Type B pancreatic cell (in vitro differentiated cells): ENCODE measurements around the gene CTNNA3. TPM values are rescaled to one million over a fixed set of nuclear protein-coding genes. Genes with fewer than 3 reads are reported as not detected.

Experiments used
- DNase-seq: peaks from one replicate; pipeline ENCODE4 v3.0.0; 2021; ENCODE audit warnings: mixed read lengths; ENCODE audit not compliant: unreplicated experiment; ENCODE audit errors: extremely low spot score
- H3K27ac Mint-ChIP-seq: 2 replicates; pipeline ENCODE4 v1.8.0; 2021; ENCODE audit warnings: mild to moderate bottlenecking, mixed read lengths
- H3K27me3 Mint-ChIP-seq: 2 replicates; pipeline ENCODE4 v1.8.0; 2021; ENCODE audit warnings: mixed read lengths
- H3K36me3 Mint-ChIP-seq: 2 replicates; pipeline ENCODE4 v1.8.0; 2021; ENCODE audit warnings: mixed read lengths
- H3K4me1 Mint-ChIP-seq: one replicate; pipeline ENCODE4 v1.8.0; 2021; ENCODE audit warnings: mixed read lengths; ENCODE audit not compliant: unreplicated experiment
- H3K4me3 Mint-ChIP-seq: 2 replicates; pipeline ENCODE4 v1.8.0; 2021; ENCODE audit warnings: mild to moderate bottlenecking, mixed read lengths
- H3K9me3 Mint-ChIP-seq: 2 replicates; pipeline ENCODE4 v1.8.0; 2021; ENCODE audit warnings: mixed read lengths
- total RNA-seq: library from RNA; stranded (reverse); gene quantifications from 2 replicates; pipeline ENCODE4 v1.2.1, GENCODE V29; 2021; ENCODE audit warnings: low replicate concordance
- TF ChIP-seq, protein P1 (sequence below): fragments of 200-600 bp; sonication (generic); conservative IDR thresholded peaks from 2 replicates; pipeline ENCODE4 v1.5.0; 2021; ENCODE audit warnings: antibody characterized with exemption, mild to moderate bottlenecking

Gene CTNNA3
- total RNA-seq, 1 donor from 2014 or later: 2.6 TPM

DNA sequence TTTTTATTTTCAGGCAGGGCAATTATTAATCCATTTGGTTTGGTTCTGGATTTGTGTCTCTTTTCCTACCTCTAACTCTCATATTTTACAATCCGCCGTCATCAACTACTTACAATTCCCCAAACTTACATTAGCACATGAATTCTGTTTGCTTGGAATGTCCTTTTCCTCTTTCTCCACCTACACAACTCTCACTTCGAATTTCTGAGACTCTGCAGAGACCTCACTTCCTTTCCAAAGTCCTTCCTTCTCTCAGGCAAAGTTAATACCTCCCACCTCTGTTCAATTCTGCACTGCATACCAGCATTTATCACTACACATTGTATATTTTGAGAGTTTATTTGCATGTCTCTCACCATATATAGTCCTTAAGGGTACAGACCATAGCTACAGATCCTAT lies 892.8 kb downstream of the CTNNA3 start:
- no peak overlapping the region for H3K4me3 Mint-ChIP-seq
- TF ChIP-seq, protein P1, sequence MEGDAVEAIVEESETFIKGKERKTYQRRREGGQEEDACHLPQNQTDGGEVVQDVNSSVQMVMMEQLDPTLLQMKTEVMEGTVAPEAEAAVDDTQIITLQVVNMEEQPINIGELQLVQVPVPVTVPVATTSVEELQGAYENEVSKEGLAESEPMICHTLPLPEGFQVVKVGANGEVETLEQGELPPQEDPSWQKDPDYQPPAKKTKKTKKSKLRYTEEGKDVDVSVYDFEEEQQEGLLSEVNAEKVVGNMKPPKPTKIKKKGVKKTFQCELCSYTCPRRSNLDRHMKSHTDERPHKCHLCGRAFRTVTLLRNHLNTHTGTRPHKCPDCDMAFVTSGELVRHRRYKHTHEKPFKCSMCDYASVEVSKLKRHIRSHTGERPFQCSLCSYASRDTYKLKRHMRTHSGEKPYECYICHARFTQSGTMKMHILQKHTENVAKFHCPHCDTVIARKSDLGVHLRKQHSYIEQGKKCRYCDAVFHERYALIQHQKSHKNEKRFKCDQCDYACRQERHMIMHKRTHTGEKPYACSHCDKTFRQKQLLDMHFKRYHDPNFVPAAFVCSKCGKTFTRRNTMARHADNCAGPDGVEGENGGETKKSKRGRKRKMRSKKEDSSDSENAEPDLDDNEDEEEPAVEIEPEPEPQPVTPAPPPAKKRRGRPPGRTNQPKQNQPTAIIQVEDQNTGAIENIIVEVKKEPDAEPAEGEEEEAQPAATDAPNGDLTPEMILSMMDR: no peak
- H3K4me1 Mint-ChIP-seq: no peaks in the 10 kb centered on the region
- no peak overlapping the region for H3K27ac Mint-ChIP-seq
- H3K27me3 Mint-ChIP-seq: no peaks in the 10 kb centered on the region
- H3K36me3 Mint-ChIP-seq: no peaks in the 10 kb centered on the region
- no peaks in the 10 kb centered on the region for H3K9me3 Mint-ChIP-seq
- no peak for DNase-seq

GRCh38 chr10:66799474-66799873 lies 896.5 kb downstream of the CTNNA3 start:
- Mint-ChIP-seq H3K9me3 (no peaks in the 10 kb centered on the region), H3K4me3 (no peak overlapping the region), H3K36me3 (no peaks in the 10 kb centered on the region), H3K27me3 (no peaks in the 10 kb centered on the region), H3K27ac (no peak overlapping the region), H3K4me1 (no peaks in the 10 kb centered on the region)
- no peak for DNase-seq
- TF ChIP-seq, protein P1: no peak

- no peaks in the 10 kb centered on the region for H3K36me3 Mint-ChIP-seq
- no peaks in the 10 kb centered on the region for H3K4me1 Mint-ChIP-seq
- H3K27ac Mint-ChIP-seq: no peak overlapping the region
- TF ChIP-seq, protein P1: no peak
- H3K9me3 Mint-ChIP-seq: no peaks in the 10 kb centered on the region
- H3K27me3 Mint-ChIP-seq: no peaks in the 10 kb centered on the region
- H3K4me3 Mint-ChIP-seq: no peak overlapping the region
- DNase-seq: no peak
These were observed 900.1 kb downstream of the CTNNA3 start for GRCh38 chr10:66795866-66796265.

- TF ChIP-seq, protein P1: no peak
- no peaks in the 10 kb centered on the region for H3K4me1 Mint-ChIP-seq
These were observed 903.6 kb downstream of the CTNNA3 start for GRCh38 chr10:66792441-66792840.

GRCh38 chr10:66788178-66788987 lies 907.6 kb downstream of the CTNNA3 start:
- Mint-ChIP-seq H3K4me1 (no peaks in the 10 kb centered on the region), H3K4me3 (no peak overlapping the region), H3K27me3 (no peaks in the 10 kb centered on the region), H3K36me3 (no peaks in the 10 kb centered on the region), H3K27ac (no peak overlapping the region), H3K9me3 (no peaks in the 10 kb centered on the region)
- TF ChIP-seq, protein P1: no peak
- DNase-seq: no peak

More at GRCh38 chr10:66792441-66792840, 903.6 kb downstream of the CTNNA3 start:
- DNase-seq: no peak
- no peaks in the 10 kb centered on the region for H3K27me3 Mint-ChIP-seq
- H3K36me3 Mint-ChIP-seq: no peaks in the 10 kb centered on the region
- no peak overlapping the region for H3K4me3 Mint-ChIP-seq
- H3K9me3 Mint-ChIP-seq: no peaks in the 10 kb centered on the region
- no peak overlapping the region for H3K27ac Mint-ChIP-seq
